Measurements from ENCODE around the gene SH3RF3. TPM values are rescaled to one million over a fixed set of nuclear protein-coding genes. Genes with fewer than 3 reads are reported as not detected.

Gene SH3RF3
- total RNA-seq, 2 donors from 2014 or later = 1.5 to 1.8 TPM

GRCh38 chr2:109129921-109130722, 1.1 kb downstream of the SH3RF3 start:
- WGBS, 2 experiments (ENCODE audit: insufficient coverage in 1 of 2, insufficient read length in 1 of 2) = 24 to 54% methylated on average over 13 to 56 of the region's 56 CpGs
- Mint-ChIP-seq H3K27ac (no peak overlapping the region), H3K27me3 (ENCODE audit: insufficient read depth) (peaks cover 72% of the 10 kb centered on the region), H3K4me3 (peak overlapping the region; percentile 64), H3K36me3 (ENCODE audit: low read depth) (no peaks in the 10 kb centered on the region), H3K4me1 (peaks cover 22% of the 10 kb centered on the region), H3K9me3 (no peaks in the 10 kb centered on the region)
- Histone ChIP-seq H3K27me3 (ENCODE audit: control insufficient read depth, insufficient read depth, low read length, poor library complexity, severe bottlenecking) (peaks cover 58% of the 10 kb centered on the region), H3K4me3 (ENCODE audit: low read length) (peak overlapping the region; percentile 38), H3K4me1 (ENCODE audit: control insufficient read depth, insufficient read depth, low read length) (peaks cover 5% of the 10 kb centered on the region), H3K36me3 (ENCODE audit: control insufficient read depth, insufficient read depth, low read length) (no peaks in the 10 kb centered on the region), H3K9me3 (ENCODE audit: control insufficient read depth, low read length) (no peaks in the 10 kb centered on the region), H3K9ac (ENCODE audit: extremely low read depth, low read length, poor library complexity, severe bottlenecking) (no peak overlapping the region), H3K27ac (ENCODE audit: low read depth, low read length) (no peak overlapping the region)
- DNase-seq = peak; percentile 66
- TF ChIP-seq CTCF (conservative IDR thresholded peaks at IDR 0.05) = no peak

GRCh38 chr2:109130723-109130995, 1.7 kb downstream of the SH3RF3 start:
- WGBS, 2 experiments (ENCODE audit: insufficient coverage in 1 of 2, insufficient read length in 1 of 2) = 84% methylated on average over 4 of the region's 5 CpGs; no CpG with 5 or more reads in 1 of the 2 experiments
- no peak overlapping the region for H3K27ac ChIP-seq (ENCODE audit: low read depth, low read length)
- H3K4me3 ChIP-seq (ENCODE audit: low read length) = no peak overlapping the region
- H3K27ac Mint-ChIP-seq = no peak overlapping the region
- H3K27me3 Mint-ChIP-seq (ENCODE audit: insufficient read depth) = peaks cover 70% of the 10 kb centered on the region
- H3K27me3 ChIP-seq (ENCODE audit: control insufficient read depth, insufficient read depth, low read length, poor library complexity, severe bottlenecking) = peaks cover 58% of the 10 kb centered on the region
- no peaks in the 10 kb centered on the region for H3K36me3 ChIP-seq (ENCODE audit: control insufficient read depth, insufficient read depth, low read length)
- TF ChIP-seq CTCF (conservative IDR thresholded peaks at IDR 0.05) = no peak
- no peaks in the 10 kb centered on the region for H3K36me3 Mint-ChIP-seq (ENCODE audit: low read depth)
- H3K9ac ChIP-seq (ENCODE audit: extremely low read depth, low read length, poor library complexity, severe bottlenecking) = no peak overlapping the region
- no peaks in the 10 kb centered on the region for H3K9me3 Mint-ChIP-seq
- DNase-seq = no peak
- no peaks in the 10 kb centered on the region for H3K9me3 ChIP-seq (ENCODE audit: control insufficient read depth, low read length)
- H3K4me3 Mint-ChIP-seq = peak overlapping the region; percentile 64
- peaks cover 5% of the 10 kb centered on the region for H3K4me1 ChIP-seq (ENCODE audit: control insufficient read depth, insufficient read depth, low read length)
- H3K4me1 Mint-ChIP-seq = peaks cover 26% of the 10 kb centered on the region

- Histone ChIP-seq H3K9me3 (ENCODE audit: control insufficient read depth, low read length) (no peaks in the 10 kb centered on the region), H3K27ac (ENCODE audit: low read depth, low read length) (no peak overlapping the region), H3K4me3 (ENCODE audit: low read length) (no peak overlapping the region), H3K36me3 (ENCODE audit: control insufficient read depth, insufficient read depth, low read length) (no peaks in the 10 kb centered on the region), H3K9ac (ENCODE audit: extremely low read depth, low read length, poor library complexity, severe bottlenecking) (no peak overlapping the region), H3K27me3 (ENCODE audit: control insufficient read depth, insufficient read depth, low read length, poor library complexity, severe bottlenecking) (peaks cover 58% of the 10 kb centered on the region), H3K4me1 (ENCODE audit: control insufficient read depth, insufficient read depth, low read length) (peaks cover 5% of the 10 kb centered on the region)
- H3K27ac Mint-ChIP-seq = no peak overlapping the region
- H3K4me1 Mint-ChIP-seq = peaks cover 37% of the 10 kb centered on the region
- H3K36me3 Mint-ChIP-seq (ENCODE audit: low read depth) = no peaks in the 10 kb centered on the region
- no peak overlapping the region for H3K4me3 Mint-ChIP-seq
- no peak for TF ChIP-seq CTCF (conservative IDR thresholded peaks at IDR 0.05)
- DNase-seq = no peak
- WGBS, 2 experiments (ENCODE audit: insufficient coverage in 1 of 2, insufficient read length in 1 of 2) = 82 to 94% methylated on average over 3 of the region's 4 CpGs
- peaks cover 60% of the 10 kb centered on the region for H3K27me3 Mint-ChIP-seq (ENCODE audit: insufficient read depth)
- H3K9me3 Mint-ChIP-seq = no peaks in the 10 kb centered on the region
Measured at GRCh38 chr2:109131777-109132176, 2.8 kb downstream of the SH3RF3 start.
